HepG2 (cell line): Measurements from ENCODE around the gene NOBOX. TPM values are rescaled to one million over a fixed set of nuclear protein-coding genes. Genes with fewer than 3 reads are reported as not detected.

ENCODE experiments used
- ATAC-seq: fragments of 200-7000 bp; cut with Tn5 transposase; 3 replicates; pipeline ENCODE4 v1.9.1; 2020; ENCODE audit warnings: mild to moderate bottlenecking, moderate library complexity
- BruUV-seq: library from RNA; stranded (reverse); fragments of 400-500 nt; replicated peaks from 2 replicates; lab custom pipeline; 2021; lab: Mats Ljungman, UMichigan
- CTCF ChIA-PET: fragments of 300-600 bp; formaldehyde crosslinking; extraction: SDS; loops from one replicate; lab custom pipeline; 2021; ENCODE audit warnings: low total read pairs, inconsistent platforms, low intra/inter-chr PET ratio; lab: Yijun Ruan, JAX
- POLR2A ChIA-PET: fragments of 350-600 bp; sonication (Branson Sonifier 250); formaldehyde crosslinking; loops from one replicate; lab custom pipeline; 2020; ENCODE audit warnings: antibody characterized with exemption, inconsistent platforms; lab: Yijun Ruan, JAX
- DNase-seq: peaks from one replicate; pipeline ENCODE4 v3.0.0-alpha.2; 2015; ENCODE audit warnings: low spot score
- FAIRE-seq: peaks from 3 replicates; lab custom pipeline; 2011; peaks lifted over from hg19 to GRCh38; lab: Jason Lieb, UNC
- H2AFZ ChIP-seq: one replicate; pipeline ENCODE4 v1.6.1; 2011; ENCODE audit warnings: low read length, inconsistent platforms
- H3K27ac ChIP-seq: fragments of 300-600 bp; 3 replicates; pipeline ENCODE4 v1.8.0; 2011; ENCODE audit warnings: mixed run types, mild to moderate bottlenecking, mixed read lengths, low read length, inconsistent platforms; ENCODE audit not compliant: insufficient read depth; ENCODE audit errors: extremely low read length
- H3K27me3 ChIP-seq, 2 experiments: fragments of 200-600 bp in 1 of 2; 2 replicates in 1 of 2; 3 replicates in 1 of 2; pipeline versions ENCODE4 v1.6.0 to v1.8.0; 2011; ENCODE audit warnings: low read length in 2 of 2, mild to moderate bottlenecking in 2 of 2, moderate library complexity in 2 of 2, inconsistent platforms in 1 of 2; ENCODE audit not compliant: insufficient read depth in 2 of 2, control insufficient read depth in 1 of 2
- H3K36me3 ChIP-seq, 2 experiments: fragments of 200-600 bp in 1 of 2; replicated peaks in 1 of 2; 2 replicates in 1 of 2; 3 replicates in 1 of 2; pipeline versions ENCODE4 v1.5.1 to v1.8.0; 2011; ENCODE audit warnings: low read length in 2 of 2, inconsistent platforms in 1 of 2; ENCODE audit not compliant: insufficient read depth in 2 of 2, control insufficient read depth in 1 of 2
- H3K4me1 ChIP-seq: 2 replicates; pipeline ENCODE4 v1.5.1; 2012; ENCODE audit warnings: low read length, inconsistent platforms; ENCODE audit not compliant: insufficient read depth
- H3K4me2 ChIP-seq: 2 replicates; pipeline ENCODE4 v1.6.0; 2011; ENCODE audit warnings: low read depth, low read length, inconsistent platforms
- H3K4me3 ChIP-seq, 3 experiments: fragments of 200-600 bp in 1 of 3; sonication (generic), shearing (Covaris generic) in 1 of 3; replicated peaks in 1 of 3; 2 replicates each; pipeline ENCODE4 v1.5.1; 2011 to 2016; ENCODE audit warnings: low read length in 3 of 3, inconsistent platforms in 2 of 3, low read depth in 2 of 3, mild to moderate bottlenecking in 2 of 3, control low read depth in 1 of 3, mixed read lengths in 1 of 3; ENCODE audit not compliant: insufficient read depth in 1 of 3
- H3K79me2 ChIP-seq: one replicate; pipeline ENCODE4 v1.6.1; 2011; ENCODE audit warnings: low read length, inconsistent platforms; ENCODE audit not compliant: insufficient read depth
- H3K9ac ChIP-seq: 2 replicates; pipeline ENCODE4 v1.6.0; 2011; ENCODE audit warnings: mild to moderate bottlenecking, low read depth, low read length, inconsistent platforms; ENCODE audit not compliant: insufficient read depth
- H3K9me3 ChIP-seq: 2 replicates; pipeline ENCODE4 v1.5.1; 2012; ENCODE audit warnings: mild to moderate bottlenecking, low read length
- H4K20me1 ChIP-seq: 2 replicates; pipeline ENCODE4 v1.6.0; 2011; ENCODE audit warnings: inconsistent platforms, mild to moderate bottlenecking, low read length, moderate library complexity; ENCODE audit not compliant: insufficient read depth
- CHCHD3 ChIP-seq: sonication (generic); formaldehyde crosslinking; IDR thresholded peaks from 2 replicates; pipeline ENCODE4 v1.8.0; 2022; ENCODE audit warnings: mild to moderate bottlenecking, missing genetic modification reagents, moderate library complexity
- MXD4 ChIP-seq: IDR thresholded peaks from 2 replicates; pipeline ENCODE4 v1.6.1; 2016; ENCODE audit warnings: mild to moderate bottlenecking, missing biosample characterization, missing genetic modification reagents
- SRSF9 ChIP-seq: fragments of 200-400 bp; formaldehyde crosslinking; IDR thresholded peaks from 2 replicates; pipeline ENCODE4 v1.6.1; 2018; ENCODE audit warnings: borderline replicate concordance, mild to moderate bottlenecking, low read depth, low read length; ENCODE audit not compliant: insufficient read depth, poor library complexity, severe bottlenecking
- SSRP1 ChIP-seq: IDR thresholded peaks from 2 replicates; pipeline ENCODE4 v1.6.1; 2016; ENCODE audit warnings: control low read depth
- TCF7 ChIP-seq: sonication (generic); IDR thresholded peaks from 2 replicates; pipeline ENCODE4 v1.6.1; 2016; ENCODE audit warnings: antibody characterized with exemption, low read depth
- ZEB1 ChIP-seq: IDR thresholded peaks from 2 replicates; pipeline ENCODE4 v1.6.1; 2012; ENCODE audit warnings: mild to moderate bottlenecking, low read depth, inconsistent platforms; ENCODE audit not compliant: insufficient replicate concordance
- ZNF143 ChIP-seq: sonication (generic); formaldehyde crosslinking; IDR thresholded peaks from 2 replicates; pipeline ENCODE4 v1.4.0; 2020; ENCODE audit warnings: missing genetic modification reagents
- in situ Hi-C: cut with HindIII; loops from 2 replicates; pipeline ENCODE4 v1.10.0; 2017; ENCODE audit warnings: low pct_unique_long_range_greater_than_20kb; ENCODE audit not compliant: extremely low pct_ligation_motif_present
- intact Hi-C: fragments of 100-400 bp; cut with micrococcal nuclease; formaldehyde crosslinking; loops from one replicate; pipeline ENCODE4 v1.10.0; 2022; ENCODE audit not compliant: unreplicated experiment
- polyA plus RNA-seq, 8 experiments: library from polyadenylated mRNA; depleted of rRNA in 3 of 8; stranded (reverse) in 7 of 8; unstranded in 1 of 8; fragments of >200 nt; fragmentation: Illumina TruSeq in 4 of 8; extraction: Trizol in 4 of 8; gene quantifications; 2 replicates each; pipeline versions ENCODE4 v1.2.1 to v1.2.3, GENCODE V29; 2011 to 2016; ENCODE audit warnings: low read depth in 4 of 8, missing spikeins in 1 of 8, mixed read lengths in 1 of 8; ENCODE audit not compliant: insufficient read depth in 1 of 8
- total RNA-seq, 5 experiments: library from RNA; depleted of rRNA; stranded (reverse); fragments of >200 nt; fragmentation: Illumina TruSeq; extraction: Trizol; gene quantifications; 2 replicates each; pipeline ENCODE4 v1.2.3, GENCODE V29; 2016; ENCODE audit warnings: low read depth in 1 of 5
- TF ChIP-seq, protein P1 (sequence below): sonication (generic); formaldehyde crosslinking; IDR thresholded peaks from 2 replicates; pipeline ENCODE4 v1.5.0; 2020; ENCODE audit warnings: mild to moderate bottlenecking, missing genetic modification reagents
- TF ChIP-seq, protein P2 (sequence below): sonication (generic); formaldehyde crosslinking; IDR thresholded peaks from 2 replicates; pipeline ENCODE4 v1.4.0; 2020; ENCODE audit warnings: missing genetic modification reagents, borderline replicate concordance
- TF ChIP-seq, protein P3 (sequence below): sonication (generic); formaldehyde crosslinking; conservative IDR thresholded peaks from 2 replicates; pipeline ENCODE4 v1.8.0; 2022; ENCODE audit warnings: low read depth, missing genetic modification reagents
- TF ChIP-seq, protein P4 (sequence below): sonication (generic); formaldehyde crosslinking; IDR thresholded peaks from 2 replicates; pipeline ENCODE4 v1.5.1; 2020; ENCODE audit warnings: mild to moderate bottlenecking, missing genetic modification reagents, borderline replicate concordance

NOBOX gene
- total and polyA plus RNA-seq, 2 of the 13 experiments (the other 11 are each of a cell fraction or from before 2014, with no cell fraction given): not detected

DNA sequence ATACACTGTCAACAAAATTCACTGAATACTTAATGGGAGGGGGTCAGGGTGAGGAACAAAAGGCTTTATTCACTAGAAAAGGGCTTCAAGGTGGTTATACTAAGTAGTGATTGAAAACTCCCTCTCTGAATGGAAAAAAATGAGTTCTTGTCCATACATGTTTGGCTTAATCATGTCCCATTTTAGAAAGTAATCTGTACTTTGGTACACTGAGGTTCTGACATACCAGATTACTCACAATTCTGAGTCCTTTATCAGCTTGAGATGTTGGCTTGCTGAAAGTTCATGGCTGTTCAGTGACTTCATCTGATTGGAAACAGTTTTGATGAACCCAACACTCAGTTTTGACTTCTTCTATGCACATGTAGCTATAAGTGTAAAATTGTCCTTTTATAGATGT is 12.8 kb upstream of the NOBOX start:
- no peak overlapping the region for H3K4me2 ChIP-seq
- H2AFZ ChIP-seq: no peak overlapping the region
- no peaks in the 10 kb centered on the region for H3K79me2 ChIP-seq
- FAIRE-seq (no peak), DNase-seq (no peak), ATAC-seq (no peak)
- no peaks in the 10 kb centered on the region for H3K27me3 ChIP-seq
- intact Hi-C loops (no loop called here), in situ Hi-C loops (no loop called here)
- H3K9ac ChIP-seq: no peak overlapping the region
- no peaks in the 10 kb centered on the region for H4K20me1 ChIP-seq
- H3K27ac ChIP-seq: no peak overlapping the region
- H3K4me3 ChIP-seq: no peak overlapping the region
- POLR2A ChIA-PET: no interaction called here
- TF ChIP-seq SSRP1 (CRISPR knock-in tag): no peak
- TF ChIP-seq, protein P1, sequence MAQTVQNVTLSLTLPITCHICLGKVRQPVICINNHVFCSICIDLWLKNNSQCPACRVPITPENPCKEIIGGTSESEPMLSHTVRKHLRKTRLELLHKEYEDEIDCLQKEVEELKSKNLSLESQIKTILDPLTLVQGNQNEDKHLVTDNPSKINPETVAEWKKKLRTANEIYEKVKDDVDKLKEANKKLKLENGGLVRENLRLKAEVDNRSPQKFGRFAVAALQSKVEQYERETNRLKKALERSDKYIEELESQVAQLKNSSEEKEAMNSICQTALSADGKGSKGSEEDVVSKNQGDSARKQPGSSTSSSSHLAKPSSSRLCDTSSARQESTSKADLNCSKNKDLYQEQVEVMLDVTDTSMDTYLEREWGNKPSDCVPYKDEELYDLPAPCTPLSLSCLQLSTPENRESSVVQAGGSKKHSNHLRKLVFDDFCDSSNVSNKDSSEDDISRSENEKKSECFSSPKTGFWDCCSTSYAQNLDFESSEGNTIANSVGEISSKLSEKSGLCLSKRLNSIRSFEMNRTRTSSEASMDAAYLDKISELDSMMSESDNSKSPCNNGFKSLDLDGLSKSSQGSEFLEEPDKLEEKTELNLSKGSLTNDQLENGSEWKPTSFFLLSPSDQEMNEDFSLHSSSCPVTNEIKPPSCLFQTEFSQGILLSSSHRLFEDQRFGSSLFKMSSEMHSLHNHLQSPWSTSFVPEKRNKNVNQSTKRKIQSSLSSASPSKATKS (CRISPR knock-in tag): no peak
- TF ChIP-seq ZNF143 (CRISPR knock-in tag): no peak
- TF ChIP-seq MXD4 (CRISPR knock-in tag): no peak
- TF ChIP-seq TCF7: no peak
- TF ChIP-seq ZEB1: no peak
- TF ChIP-seq CHCHD3 (CRISPR knock-in tag): no peak
- TF ChIP-seq, protein P2, sequence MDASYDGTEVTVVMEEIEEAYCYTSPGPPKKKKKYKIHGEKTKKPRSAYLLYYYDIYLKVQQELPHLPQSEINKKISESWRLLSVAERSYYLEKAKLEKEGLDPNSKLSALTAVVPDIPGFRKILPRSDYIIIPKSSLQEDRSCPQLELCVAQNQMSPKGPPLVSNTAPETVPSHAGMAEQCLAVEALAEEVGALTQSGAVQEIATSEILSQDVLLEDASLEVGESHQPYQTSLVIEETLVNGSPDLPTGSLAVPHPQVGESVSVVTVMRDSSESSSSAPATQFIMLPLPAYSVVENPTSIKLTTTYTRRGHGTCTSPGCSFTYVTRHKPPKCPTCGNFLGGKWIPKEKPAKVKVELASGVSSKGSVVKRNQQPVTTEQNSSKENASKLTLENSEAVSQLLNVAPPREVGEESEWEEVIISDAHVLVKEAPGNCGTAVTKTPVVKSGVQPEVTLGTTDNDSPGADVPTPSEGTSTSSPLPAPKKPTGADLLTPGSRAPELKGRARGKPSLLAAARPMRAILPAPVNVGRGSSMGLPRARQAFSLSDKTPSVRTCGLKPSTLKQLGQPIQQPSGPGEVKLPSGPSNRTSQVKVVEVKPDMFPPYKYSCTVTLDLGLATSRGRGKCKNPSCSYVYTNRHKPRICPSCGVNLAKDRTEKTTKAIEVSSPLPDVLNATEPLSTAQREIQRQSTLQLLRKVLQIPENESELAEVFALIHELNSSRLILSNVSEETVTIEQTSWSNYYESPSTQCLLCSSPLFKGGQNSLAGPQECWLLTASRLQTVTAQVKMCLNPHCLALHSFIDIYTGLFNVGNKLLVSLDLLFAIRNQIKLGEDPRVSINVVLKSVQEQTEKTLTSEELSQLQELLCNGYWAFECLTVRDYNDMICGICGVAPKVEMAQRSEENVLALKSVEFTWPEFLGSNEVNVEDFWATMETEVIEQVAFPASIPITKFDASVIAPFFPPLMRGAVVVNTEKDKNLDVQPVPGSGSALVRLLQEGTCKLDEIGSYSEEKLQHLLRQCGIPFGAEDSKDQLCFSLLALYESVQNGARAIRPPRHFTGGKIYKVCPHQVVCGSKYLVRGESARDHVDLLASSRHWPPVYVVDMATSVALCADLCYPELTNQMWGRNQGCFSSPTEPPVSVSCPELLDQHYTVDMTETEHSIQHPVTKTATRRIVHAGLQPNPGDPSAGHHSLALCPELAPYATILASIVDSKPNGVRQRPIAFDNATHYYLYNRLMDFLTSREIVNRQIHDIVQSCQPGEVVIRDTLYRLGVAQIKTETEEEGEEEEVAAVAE: no peak
- TF ChIP-seq, protein P3, sequence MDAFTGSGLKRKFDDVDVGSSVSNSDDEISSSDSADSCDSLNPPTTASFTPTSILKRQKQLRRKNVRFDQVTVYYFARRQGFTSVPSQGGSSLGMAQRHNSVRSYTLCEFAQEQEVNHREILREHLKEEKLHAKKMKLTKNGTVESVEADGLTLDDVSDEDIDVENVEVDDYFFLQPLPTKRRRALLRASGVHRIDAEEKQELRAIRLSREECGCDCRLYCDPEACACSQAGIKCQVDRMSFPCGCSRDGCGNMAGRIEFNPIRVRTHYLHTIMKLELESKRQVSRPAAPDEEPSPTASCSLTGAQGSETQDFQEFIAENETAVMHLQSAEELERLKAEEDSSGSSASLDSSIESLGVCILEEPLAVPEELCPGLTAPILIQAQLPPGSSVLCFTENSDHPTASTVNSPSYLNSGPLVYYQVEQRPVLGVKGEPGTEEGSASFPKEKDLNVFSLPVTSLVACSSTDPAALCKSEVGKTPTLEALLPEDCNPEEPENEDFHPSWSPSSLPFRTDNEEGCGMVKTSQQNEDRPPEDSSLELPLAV: no peak
- TF ChIP-seq, protein P4, sequence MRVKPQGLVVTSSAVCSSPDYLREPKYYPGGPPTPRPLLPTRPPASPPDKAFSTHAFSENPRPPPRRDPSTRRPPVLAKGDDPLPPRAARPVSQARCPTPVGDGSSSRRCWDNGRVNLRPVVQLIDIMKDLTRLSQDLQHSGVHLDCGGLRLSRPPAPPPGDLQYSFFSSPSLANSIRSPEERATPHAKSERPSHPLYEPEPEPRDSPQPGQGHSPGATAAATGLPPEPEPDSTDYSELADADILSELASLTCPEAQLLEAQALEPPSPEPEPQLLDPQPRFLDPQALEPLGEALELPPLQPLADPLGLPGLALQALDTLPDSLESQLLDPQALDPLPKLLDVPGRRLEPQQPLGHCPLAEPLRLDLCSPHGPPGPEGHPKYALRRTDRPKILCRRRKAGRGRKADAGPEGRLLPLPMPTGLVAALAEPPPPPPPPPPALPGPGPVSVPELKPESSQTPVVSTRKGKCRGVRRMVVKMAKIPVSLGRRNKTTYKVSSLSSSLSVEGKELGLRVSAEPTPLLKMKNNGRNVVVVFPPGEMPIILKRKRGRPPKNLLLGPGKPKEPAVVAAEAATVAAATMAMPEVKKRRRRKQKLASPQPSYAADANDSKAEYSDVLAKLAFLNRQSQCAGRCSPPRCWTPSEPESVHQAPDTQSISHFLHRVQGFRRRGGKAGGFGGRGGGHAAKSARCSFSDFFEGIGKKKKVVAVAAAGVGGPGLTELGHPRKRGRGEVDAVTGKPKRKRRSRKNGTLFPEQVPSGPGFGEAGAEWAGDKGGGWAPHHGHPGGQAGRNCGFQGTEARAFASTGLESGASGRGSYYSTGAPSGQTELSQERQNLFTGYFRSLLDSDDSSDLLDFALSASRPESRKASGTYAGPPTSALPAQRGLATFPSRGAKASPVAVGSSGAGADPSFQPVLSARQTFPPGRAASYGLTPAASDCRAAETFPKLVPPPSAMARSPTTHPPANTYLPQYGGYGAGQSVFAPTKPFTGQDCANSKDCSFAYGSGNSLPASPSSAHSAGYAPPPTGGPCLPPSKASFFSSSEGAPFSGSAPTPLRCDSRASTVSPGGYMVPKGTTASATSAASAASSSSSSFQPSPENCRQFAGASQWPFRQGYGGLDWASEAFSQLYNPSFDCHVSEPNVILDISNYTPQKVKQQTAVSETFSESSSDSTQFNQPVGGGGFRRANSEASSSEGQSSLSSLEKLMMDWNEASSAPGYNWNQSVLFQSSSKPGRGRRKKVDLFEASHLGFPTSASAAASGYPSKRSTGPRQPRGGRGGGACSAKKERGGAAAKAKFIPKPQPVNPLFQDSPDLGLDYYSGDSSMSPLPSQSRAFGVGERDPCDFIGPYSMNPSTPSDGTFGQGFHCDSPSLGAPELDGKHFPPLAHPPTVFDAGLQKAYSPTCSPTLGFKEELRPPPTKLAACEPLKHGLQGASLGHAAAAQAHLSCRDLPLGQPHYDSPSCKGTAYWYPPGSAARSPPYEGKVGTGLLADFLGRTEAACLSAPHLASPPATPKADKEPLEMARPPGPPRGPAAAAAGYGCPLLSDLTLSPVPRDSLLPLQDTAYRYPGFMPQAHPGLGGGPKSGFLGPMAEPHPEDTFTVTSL (CRISPR knock-in tag): no peak
- TF ChIP-seq SRSF9: no peak
- CTCF ChIA-PET: no interaction called here
- H3K4me1 ChIP-seq: no peaks in the 10 kb centered on the region
- no TSS peak for BruUV-seq
- H3K36me3 ChIP-seq: no peaks in the 10 kb centered on the region
- H3K9me3 ChIP-seq: no peaks in the 10 kb centered on the region
